ENCODE data around the gene SPAST.

GRCh38 chr2:32161296-32161695 is 97.9 kb downstream of the SPAST start:
- TF ChIP-seq, protein P1, sequence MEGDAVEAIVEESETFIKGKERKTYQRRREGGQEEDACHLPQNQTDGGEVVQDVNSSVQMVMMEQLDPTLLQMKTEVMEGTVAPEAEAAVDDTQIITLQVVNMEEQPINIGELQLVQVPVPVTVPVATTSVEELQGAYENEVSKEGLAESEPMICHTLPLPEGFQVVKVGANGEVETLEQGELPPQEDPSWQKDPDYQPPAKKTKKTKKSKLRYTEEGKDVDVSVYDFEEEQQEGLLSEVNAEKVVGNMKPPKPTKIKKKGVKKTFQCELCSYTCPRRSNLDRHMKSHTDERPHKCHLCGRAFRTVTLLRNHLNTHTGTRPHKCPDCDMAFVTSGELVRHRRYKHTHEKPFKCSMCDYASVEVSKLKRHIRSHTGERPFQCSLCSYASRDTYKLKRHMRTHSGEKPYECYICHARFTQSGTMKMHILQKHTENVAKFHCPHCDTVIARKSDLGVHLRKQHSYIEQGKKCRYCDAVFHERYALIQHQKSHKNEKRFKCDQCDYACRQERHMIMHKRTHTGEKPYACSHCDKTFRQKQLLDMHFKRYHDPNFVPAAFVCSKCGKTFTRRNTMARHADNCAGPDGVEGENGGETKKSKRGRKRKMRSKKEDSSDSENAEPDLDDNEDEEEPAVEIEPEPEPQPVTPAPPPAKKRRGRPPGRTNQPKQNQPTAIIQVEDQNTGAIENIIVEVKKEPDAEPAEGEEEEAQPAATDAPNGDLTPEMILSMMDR (IDR thresholded peaks at IDR 0.05; ENCODE audit: insufficient read depth, low read length): no peak
- TF ChIP-seq, protein P2, sequence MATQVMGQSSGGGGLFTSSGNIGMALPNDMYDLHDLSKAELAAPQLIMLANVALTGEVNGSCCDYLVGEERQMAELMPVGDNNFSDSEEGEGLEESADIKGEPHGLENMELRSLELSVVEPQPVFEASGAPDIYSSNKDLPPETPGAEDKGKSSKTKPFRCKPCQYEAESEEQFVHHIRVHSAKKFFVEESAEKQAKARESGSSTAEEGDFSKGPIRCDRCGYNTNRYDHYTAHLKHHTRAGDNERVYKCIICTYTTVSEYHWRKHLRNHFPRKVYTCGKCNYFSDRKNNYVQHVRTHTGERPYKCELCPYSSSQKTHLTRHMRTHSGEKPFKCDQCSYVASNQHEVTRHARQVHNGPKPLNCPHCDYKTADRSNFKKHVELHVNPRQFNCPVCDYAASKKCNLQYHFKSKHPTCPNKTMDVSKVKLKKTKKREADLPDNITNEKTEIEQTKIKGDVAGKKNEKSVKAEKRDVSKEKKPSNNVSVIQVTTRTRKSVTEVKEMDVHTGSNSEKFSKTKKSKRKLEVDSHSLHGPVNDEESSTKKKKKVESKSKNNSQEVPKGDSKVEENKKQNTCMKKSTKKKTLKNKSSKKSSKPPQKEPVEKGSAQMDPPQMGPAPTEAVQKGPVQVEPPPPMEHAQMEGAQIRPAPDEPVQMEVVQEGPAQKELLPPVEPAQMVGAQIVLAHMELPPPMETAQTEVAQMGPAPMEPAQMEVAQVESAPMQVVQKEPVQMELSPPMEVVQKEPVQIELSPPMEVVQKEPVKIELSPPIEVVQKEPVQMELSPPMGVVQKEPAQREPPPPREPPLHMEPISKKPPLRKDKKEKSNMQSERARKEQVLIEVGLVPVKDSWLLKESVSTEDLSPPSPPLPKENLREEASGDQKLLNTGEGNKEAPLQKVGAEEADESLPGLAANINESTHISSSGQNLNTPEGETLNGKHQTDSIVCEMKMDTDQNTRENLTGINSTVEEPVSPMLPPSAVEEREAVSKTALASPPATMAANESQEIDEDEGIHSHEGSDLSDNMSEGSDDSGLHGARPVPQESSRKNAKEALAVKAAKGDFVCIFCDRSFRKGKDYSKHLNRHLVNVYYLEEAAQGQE (IDR thresholded peaks at IDR 0.05; ENCODE audit: insufficient replicate concordance, low read depth): no peak
- no peak for TF ChIP-seq GABPA (IDR thresholded peaks at IDR 0.05; ENCODE audit: low read depth)

Measured in HL-60 (cell line).